OCI-LY7 (cell line): ENCODE measurements around the gene FOXM1. TPM values are rescaled to one million over a fixed set of nuclear protein-coding genes. Genes with fewer than 3 reads are reported as not detected.

Source experiments
- BruUV-seq: library from RNA; stranded (reverse); fragments of 400-500 nt; replicated peaks from 2 replicates; lab custom pipeline; 2021; lab: Mats Ljungman, UMichigan
- CTCF ChIA-PET: fragments of 300-600 bp; sonication (Branson Sonifier 250); formaldehyde crosslinking; loops from one replicate; lab custom pipeline; 2022; ENCODE audit warnings: antibody characterized with exemption; ENCODE audit not compliant: unreplicated experiment; lab: Charles Lee
- POLR2A ChIA-PET: fragments of 300-600 bp; sonication (Branson Sonifier 250); formaldehyde crosslinking; loops from one replicate; lab custom pipeline; 2022; ENCODE audit warnings: antibody characterized with exemption; lab: Charles Lee
- DNase-seq: peaks from one replicate; pipeline ENCODE4 v3.0.0-alpha.2; 2015; ENCODE audit warnings: low spot score
- H2AFZ ChIP-seq: fragments of 200-600 bp; sonication (generic), shearing (Covaris generic); 2 replicates; pipeline ENCODE4 v1.6.1; 2014; ENCODE audit warnings: mild to moderate bottlenecking, antibody characterized with exemption, low read length, moderate library complexity
- H3K27ac ChIP-seq: fragments of 200-600 bp; sonication (generic); 2 replicates; pipeline ENCODE4 v1.5.1; 2014; ENCODE audit warnings: mixed run types, low read depth, mild to moderate bottlenecking, moderate library complexity, low read length, inconsistent platforms; ENCODE audit not compliant: poor library complexity, severe bottlenecking
- H3K36me3 ChIP-seq: fragments of 200-600 bp; sonication (generic); 2 replicates; pipeline ENCODE4 v1.6.1; 2014; ENCODE audit warnings: mild to moderate bottlenecking, antibody characterized with exemption, low read length, moderate library complexity, mixed read lengths; ENCODE audit not compliant: insufficient read depth
- H3K4me1 ChIP-seq: fragments of 200-600 bp; sonication (generic); 2 replicates; pipeline ENCODE4 v1.5.1; 2014; ENCODE audit warnings: mild to moderate bottlenecking, low read length; ENCODE audit not compliant: insufficient read depth, poor library complexity, severe bottlenecking
- H3K4me2 ChIP-seq: fragments of 200-600 bp; sonication (generic); 2 replicates; pipeline ENCODE4 v1.6.1; 2014; ENCODE audit warnings: mild to moderate bottlenecking, low read length
- H3K4me3 ChIP-seq: fragments of 200-600 bp; sonication (generic); 2 replicates; pipeline ENCODE4 v1.5.1; 2014; ENCODE audit warnings: mild to moderate bottlenecking, low read depth, low read length; ENCODE audit not compliant: poor library complexity, severe bottlenecking
- H3K79me2 ChIP-seq: fragments of 200-600 bp; sonication (generic); 2 replicates; pipeline ENCODE4 v1.6.1; 2016; ENCODE audit warnings: low read depth, mild to moderate bottlenecking, low read length, moderate library complexity, mixed read lengths; ENCODE audit not compliant: insufficient read depth
- H3K9me2 ChIP-seq: fragments of 200-600 bp; sonication (generic); 2 replicates; pipeline ENCODE4 v1.6.1; 2016; ENCODE audit warnings: mild to moderate bottlenecking, low read length, mixed read lengths; ENCODE audit not compliant: insufficient read depth
- H3K9me3 ChIP-seq: fragments of 200-600 bp; sonication (generic); 2 replicates; pipeline ENCODE4 v1.6.1; 2014; ENCODE audit warnings: mild to moderate bottlenecking, mixed run types, low read length, mixed read lengths
- H4K20me1 ChIP-seq: fragments of 200-600 bp; sonication (generic); 2 replicates; pipeline ENCODE4 v1.6.1; 2014; ENCODE audit warnings: mild to moderate bottlenecking, antibody characterized with exemption, low read length, moderate library complexity, mixed read lengths; ENCODE audit not compliant: insufficient read depth
- CTCF ChIP-seq: fragments of 200-600 bp; sonication (generic); conservative IDR thresholded peaks from 2 replicates; pipeline ENCODE4 v1.5.1; 2014; ENCODE audit warnings: mild to moderate bottlenecking, antibody characterized with exemption, low read length, moderate library complexity, mixed read lengths
- EZH2phosphoT487 ChIP-seq: fragments of 200-600 bp; sonication (generic); IDR thresholded peaks from 2 replicates; pipeline ENCODE4 v1.6.1; 2018; ENCODE audit warnings: low read depth, borderline replicate concordance, mild to moderate bottlenecking, mixed run types, antibody characterized with exemption, low read length, moderate library complexity, mixed read lengths
- intact Hi-C: fragments of 100-400 bp; cut with micrococcal nuclease; formaldehyde crosslinking; loops from one replicate; pipeline ENCODE4 v1.10.0; 2022; ENCODE audit not compliant: unreplicated experiment
- total RNA-seq, 2 experiments: library from RNA; depleted of rRNA in 1 of 2; stranded (reverse); fragments of >200 nt in 1 of 2; shearing (Covaris generic) in 1 of 2; gene quantifications; 2 replicates each; pipeline ENCODE4 v1.2.3, GENCODE V29; 2014 to 2022

Gene FOXM1
- total RNA-seq, 2 experiments from 2014 or later, result 109 to 173 TPM

GRCh38 chr12:2835691-2836403, 41.1 kb downstream of the FOXM1 start:
- no TSS peak for BruUV-seq
- POLR2A ChIA-PET, result no interaction called here

GRCh38 chr12:2834581-2835491, 42.1 kb downstream of the FOXM1 start, which contains the start of gene NRIP2:
NRIP2 (minus strand) TSS chr12:2835035; CDS start chr12:2834983, 52 bp downstream.
- H3K27ac ChIP-seq, result no peak within 1 kb of the TSS
- CTCF ChIA-PET, result interaction anchor here (0.5 kb wide), 1 partner anchor 36 kb away, joined by 3 read pairs; no protein-coding TSS in a partner anchor
- H3K4me2 ChIP-seq, result no peak within 1 kb of the TSS
- BruUV-seq, result no TSS peak
- H4K20me1 ChIP-seq, result no peaks in the 10 kb centered on the region
- no peak within 1 kb of the TSS for H2AFZ ChIP-seq
- no peak for DNase-seq
- POLR2A ChIA-PET, result interaction anchor here (0.5 to 0.6 kb wide), 2 partner anchors 36 to 51 kb away, joined by 3 read pairs; no protein-coding TSS in a partner anchor
- no peaks in the 10 kb centered on the region for H3K79me2 ChIP-seq
- H3K9me2 ChIP-seq, result no peaks in the 10 kb centered on the region
- no peak for TF ChIP-seq CTCF
- no peak for TF ChIP-seq EZH2phosphoT487
- peaks cover 8% of the 10 kb centered on the region for H3K4me1 ChIP-seq
- no peak within 1 kb of the TSS for H3K4me3 ChIP-seq
- peaks cover 42% of the 10 kb centered on the region for H3K36me3 ChIP-seq
- intact Hi-C loops, result no loop called here
- H3K9me3 ChIP-seq, result no peaks in the 10 kb centered on the region

More at GRCh38 chr12:2835691-2836403, 41.1 kb downstream of the FOXM1 start:
- H3K4me2 ChIP-seq, result no peak overlapping the region
- no peaks in the 10 kb centered on the region for H4K20me1 ChIP-seq
- CTCF ChIA-PET, result interaction anchor here (0.5 kb wide), 1 partner anchor 37 kb away, joined by 3 read pairs; no protein-coding TSS in a partner anchor
- H3K4me1 ChIP-seq, result peaks cover 8% of the 10 kb centered on the region
- H3K79me2 ChIP-seq, result no peaks in the 10 kb centered on the region
- H3K4me3 ChIP-seq, result no peak overlapping the region
- DNase-seq, result no peak
- no peak overlapping the region for H3K27ac ChIP-seq
- no peak overlapping the region for H2AFZ ChIP-seq
- TF ChIP-seq EZH2phosphoT487 (no peak), CTCF (no peak)
- H3K9me2 ChIP-seq, result no peaks in the 10 kb centered on the region
- intact Hi-C loops, result no loop called here
- peaks cover 36% of the 10 kb centered on the region for H3K36me3 ChIP-seq
- no peaks in the 10 kb centered on the region for H3K9me3 ChIP-seq
